Activated CD4-positive, alpha-beta T cell treated with anti-CD3 and anti-CD28 coated beads for 36 hours (primary cell): Measurements from ENCODE around the gene RRAGC. TPM values are rescaled to one million over a fixed set of nuclear protein-coding genes. Genes with fewer than 3 reads are reported as not detected.

Experiments
- ATAC-seq: fragments of 200-7000 bp; cut with Tn5 transposase; one replicate; pipeline ENCODE4 v1.10.0; 2021; ENCODE audit warnings: mild to moderate bottlenecking, moderate library complexity
- CTCF ChIA-PET: fragments of 350-600 bp; sonication (Branson Sonifier 250); formaldehyde crosslinking; loops from one replicate; lab custom pipeline; 2021; ENCODE audit warnings: antibody characterized with exemption; lab: Charles Lee
- POLR2A ChIA-PET: fragments of 350-600 bp; sonication (Branson Sonifier 250); formaldehyde crosslinking; loops from one replicate; lab custom pipeline; 2021; ENCODE audit warnings: antibody characterized with exemption, inconsistent platforms; lab: Charles Lee
- DNase-seq: peaks from one replicate; pipeline ENCODE4 v3.0.0-alpha.2; 2020
- H3K27ac Mint-ChIP-seq: one replicate; pipeline ENCODE4 v1.8.0; 2021; ENCODE audit warnings: mixed read lengths
- H3K27me3 Mint-ChIP-seq: one replicate; pipeline ENCODE4 v1.8.0; 2021; ENCODE audit warnings: mixed read lengths
- H3K36me3 Mint-ChIP-seq: one replicate; pipeline ENCODE4 v1.8.0; 2021; ENCODE audit warnings: low read depth, mixed read lengths
- H3K4me1 Mint-ChIP-seq: one replicate; pipeline ENCODE4 v1.8.0; 2021; ENCODE audit warnings: mixed read lengths
- H3K4me3 Mint-ChIP-seq: one replicate; pipeline ENCODE4 v1.8.0; 2021; ENCODE audit warnings: mild to moderate bottlenecking, moderate library complexity, mixed read lengths
- H3K9me3 Mint-ChIP-seq: one replicate; pipeline ENCODE4 v1.8.0; 2021; ENCODE audit warnings: low read depth, mixed read lengths
- intact Hi-C, 2 experiments: fragments of 100-400 bp; cut with DNase I in 1 of 2; cut with micrococcal nuclease in 1 of 2; formaldehyde crosslinking; loops; one replicate each; pipeline versions ENCODE4 v1.14.2 to v1.15.1; 2022 to 2024; cut with DNase I, micrococcal nuclease
- total RNA-seq, 2 experiments: library from RNA; stranded (reverse); gene quantifications; one replicate each; pipeline ENCODE4 v1.2.3, GENCODE V29; 2021

Gene RRAGC, protein sequence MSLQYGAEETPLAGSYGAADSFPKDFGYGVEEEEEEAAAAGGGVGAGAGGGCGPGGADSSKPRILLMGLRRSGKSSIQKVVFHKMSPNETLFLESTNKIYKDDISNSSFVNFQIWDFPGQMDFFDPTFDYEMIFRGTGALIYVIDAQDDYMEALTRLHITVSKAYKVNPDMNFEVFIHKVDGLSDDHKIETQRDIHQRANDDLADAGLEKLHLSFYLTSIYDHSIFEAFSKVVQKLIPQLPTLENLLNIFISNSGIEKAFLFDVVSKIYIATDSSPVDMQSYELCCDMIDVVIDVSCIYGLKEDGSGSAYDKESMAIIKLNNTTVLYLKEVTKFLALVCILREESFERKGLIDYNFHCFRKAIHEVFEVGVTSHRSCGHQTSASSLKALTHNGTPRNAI
- 10 to 100 TPM; 15.8 to 19.0 TPM for total RNA-seq

DNA sequence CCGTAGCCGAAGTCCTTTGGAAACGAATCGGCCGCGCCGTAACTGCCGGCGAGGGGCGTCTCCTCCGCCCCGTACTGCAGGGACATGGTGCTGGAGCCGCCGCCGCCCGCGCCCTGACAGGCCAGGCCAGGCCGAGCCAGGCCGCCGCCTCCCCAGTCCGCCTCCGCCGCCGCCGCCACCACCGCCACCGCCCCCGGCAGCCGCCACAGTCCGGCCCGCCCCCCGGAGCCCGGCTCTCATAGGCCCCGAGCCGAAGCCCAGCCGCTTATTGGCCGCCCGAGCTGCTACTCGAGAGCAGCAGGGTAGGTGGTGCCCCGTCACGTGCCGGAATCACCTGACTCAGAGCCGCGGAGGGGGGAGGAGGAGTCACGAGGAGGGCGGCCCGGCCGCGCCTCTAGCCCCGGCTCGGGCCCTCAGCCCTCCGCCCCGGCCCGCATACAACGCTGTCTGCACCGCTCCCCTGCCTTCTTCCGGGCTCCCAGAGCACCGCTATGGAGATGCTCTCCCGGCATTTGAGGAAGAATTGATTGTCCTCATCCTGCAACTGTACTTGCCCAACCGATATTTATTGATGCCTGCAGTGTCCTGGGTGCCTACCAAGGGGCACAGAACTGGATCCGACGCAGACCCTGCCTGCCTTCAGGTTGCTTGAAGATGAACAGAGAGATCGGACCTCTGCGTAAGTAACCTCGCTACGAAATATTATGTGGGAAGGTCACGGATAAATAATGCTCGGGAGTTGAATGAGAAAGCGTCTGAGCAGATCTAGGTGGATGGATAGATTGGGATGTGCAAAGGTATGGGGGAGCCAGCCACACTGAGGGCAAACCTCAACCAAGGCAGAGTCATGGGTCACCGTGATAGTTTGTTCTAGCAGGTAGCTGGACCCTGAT, at the start of gene RRAGC:
TSS of gene RRAGC (minus strand) at position 212 of the 893 bp plus-strand sequence. CDS start at position 86, 126 bp downstream.
- Mint-ChIP-seq H3K27ac (peak within 1 kb of the TSS; percentile 91), H3K27me3 (no peaks in the 10 kb centered on the region), H3K36me3 (peaks cover 27% of the 10 kb centered on the region), H3K4me1 (peaks cover 58% of the 10 kb centered on the region), H3K4me3 (peak within 1 kb of the TSS; percentile 98), H3K9me3 (no peaks in the 10 kb centered on the region)
- ChIA-PET POLR2A (interaction anchor here (0.6 to 1.0 kb wide), 3 partner anchors 13 to 832 kb away, joined by 3 to 5 read pairs (median 4); partner anchors contain the start of gene MYCBP), CTCF (interaction anchor here (0.6 to 2.1 kb wide), 3 partner anchors 11 to 279 kb away, joined by 3 to 6 read pairs (median 3); partner anchors contain the start of gene MYCBP)
- intact Hi-C loops, result loop anchor here (1.0 to 10.0 kb wide), 13 partner anchors 13 to 1165 kb away; partner anchors contain the start of genes AKIRIN1 (in 2 of the 2), MYCBP (in 2 of the 2), CDCA8 (in 1 of the 2) and NDUFS5 (in 1 of the 2)
- ATAC-seq (peak; percentile 98), DNase-seq (peak; percentile 99)

DNA sequence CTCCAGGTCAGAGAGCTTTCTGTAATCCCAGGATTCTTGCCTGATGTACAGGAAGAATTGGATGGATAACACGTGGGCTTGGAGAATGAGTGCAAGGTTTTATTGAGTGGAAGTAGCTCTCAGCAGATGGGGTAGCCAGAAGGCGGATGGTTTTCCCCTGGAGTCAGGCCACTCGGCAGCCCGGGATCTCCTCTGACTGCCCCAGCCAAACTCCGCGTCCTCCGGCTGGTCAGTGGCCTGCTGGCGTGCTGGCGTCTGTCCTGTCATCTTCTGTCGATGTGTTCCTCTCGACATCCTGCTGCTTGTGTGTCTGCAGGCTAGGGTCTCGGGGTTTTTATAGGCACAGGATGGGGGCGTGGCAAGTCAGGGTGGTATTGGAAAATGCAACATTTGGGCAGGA, 49.2 kb upstream of the RRAGC start:
- DNase-seq (no peak), ATAC-seq (no peak)
- Mint-ChIP-seq H3K9me3 (peaks cover 4% of the 10 kb centered on the region), H3K27me3 (no peaks in the 10 kb centered on the region), H3K27ac (no peak overlapping the region), H3K4me1 (no peaks in the 10 kb centered on the region), H3K36me3 (peaks cover 3% of the 10 kb centered on the region), H3K4me3 (no peak overlapping the region)
- CTCF ChIA-PET, result no interaction called here
- intact Hi-C loops, result no loop called here
- POLR2A ChIA-PET, result no interaction called here

DNA sequence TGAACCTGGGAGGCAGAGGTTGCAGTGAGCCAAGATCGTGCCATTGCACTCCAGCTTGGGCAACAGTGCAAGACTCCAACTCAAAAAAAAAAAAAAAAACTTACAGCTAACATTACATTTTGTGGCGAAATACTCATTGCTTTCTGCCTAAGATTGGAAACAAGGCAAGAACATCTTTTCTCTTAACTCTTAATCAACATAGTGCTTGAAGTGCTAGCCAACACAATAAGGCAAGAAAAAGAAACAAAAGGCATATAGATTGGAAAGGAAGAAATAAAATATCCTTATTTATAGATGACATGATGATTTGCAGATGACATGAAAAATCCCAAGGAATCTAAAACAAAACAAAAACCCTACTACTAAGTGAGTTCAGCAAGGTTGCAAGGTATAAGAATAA, 46.4 kb upstream of the RRAGC start:
- H3K36me3 Mint-ChIP-seq, result peaks cover 3% of the 10 kb centered on the region
- no peak overlapping the region for H3K4me3 Mint-ChIP-seq
- no peaks in the 10 kb centered on the region for H3K27me3 Mint-ChIP-seq
- ATAC-seq, result no peak
- ChIA-PET POLR2A (no interaction called here), CTCF (interaction anchor here (0.6 to 0.7 kb wide), 2 partner anchors 86 to 748 kb away, joined by 3 read pairs; no protein-coding TSS in a partner anchor)
- no peak overlapping the region for H3K27ac Mint-ChIP-seq
- peaks cover 4% of the 10 kb centered on the region for H3K9me3 Mint-ChIP-seq
- intact Hi-C loops, result no loop called here
- no peaks in the 10 kb centered on the region for H3K4me1 Mint-ChIP-seq
- no peak for DNase-seq

DNA sequence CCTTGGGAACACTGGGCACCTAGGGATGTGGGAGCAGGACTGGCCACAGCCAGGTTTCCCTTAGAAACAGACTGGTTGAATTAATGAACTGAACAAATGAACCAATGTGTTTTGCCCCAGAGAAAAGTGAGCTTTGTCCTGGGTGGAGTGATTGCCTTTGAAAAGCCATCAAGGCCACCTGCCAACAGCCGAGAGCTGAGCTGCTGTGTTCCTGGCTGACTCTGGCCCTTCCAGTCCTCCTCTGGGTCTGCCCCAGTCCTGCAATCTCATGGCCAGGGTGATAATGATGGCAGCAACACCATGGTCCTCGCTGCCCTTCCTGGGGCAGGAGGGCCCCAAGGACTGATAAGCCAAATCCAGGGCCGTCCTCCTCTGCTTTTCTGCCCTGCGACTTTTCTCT, 40.0 kb upstream of the RRAGC start:
- no peaks in the 10 kb centered on the region for H3K36me3 Mint-ChIP-seq
- DNase-seq, result no peak
- H3K27me3 Mint-ChIP-seq, result no peaks in the 10 kb centered on the region
- peaks cover 3% of the 10 kb centered on the region for H3K4me1 Mint-ChIP-seq
- H3K27ac Mint-ChIP-seq, result no peak overlapping the region
- H3K4me3 Mint-ChIP-seq, result no peak overlapping the region
- H3K9me3 Mint-ChIP-seq, result no peaks in the 10 kb centered on the region
- intact Hi-C loops, result no loop called here
- ATAC-seq, result no peak
- ChIA-PET CTCF (no interaction called here), POLR2A (no interaction called here)

DNA sequence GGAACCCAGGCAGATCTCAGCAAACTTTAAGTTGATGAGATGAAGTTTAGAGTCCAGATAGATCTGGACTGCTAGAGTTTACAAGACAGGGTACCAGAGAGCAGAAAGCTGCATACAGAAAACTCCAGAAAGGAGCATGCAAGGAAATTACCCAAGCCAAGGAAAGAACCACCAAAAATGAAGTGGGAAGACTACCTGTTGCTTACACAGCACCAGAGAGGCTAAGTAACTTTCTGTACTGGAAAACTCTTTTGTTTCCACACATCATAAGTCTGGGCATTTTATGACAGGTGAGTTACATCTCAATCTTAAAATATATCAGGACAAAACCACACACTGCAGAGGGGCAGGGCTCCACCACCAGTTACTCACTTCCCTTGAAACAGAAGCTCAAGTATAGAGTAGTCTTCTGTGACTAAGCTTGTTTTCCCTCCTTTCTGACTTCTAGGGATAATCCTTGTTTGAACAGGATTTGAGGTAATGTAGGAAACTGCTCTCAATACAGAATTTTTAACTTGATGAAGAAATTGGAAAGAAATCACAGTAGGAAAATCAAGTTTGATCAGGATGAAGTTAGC, 39.2 kb upstream of the RRAGC start:
- peaks cover 3% of the 10 kb centered on the region for H3K4me1 Mint-ChIP-seq
- no peaks in the 10 kb centered on the region for H3K36me3 Mint-ChIP-seq
- ChIA-PET POLR2A (no interaction called here), CTCF (interaction anchor here (0.6 kb wide), 1 partner anchor 191 kb away, joined by 5 read pairs; no protein-coding TSS in a partner anchor)
- no peaks in the 10 kb centered on the region for H3K9me3 Mint-ChIP-seq
- intact Hi-C loops, result no loop called here
- ATAC-seq, result peak; percentile 53
- no peak for DNase-seq
- H3K27ac Mint-ChIP-seq, result no peak overlapping the region
- H3K27me3 Mint-ChIP-seq, result no peaks in the 10 kb centered on the region
- H3K4me3 Mint-ChIP-seq, result no peak overlapping the region

DNA sequence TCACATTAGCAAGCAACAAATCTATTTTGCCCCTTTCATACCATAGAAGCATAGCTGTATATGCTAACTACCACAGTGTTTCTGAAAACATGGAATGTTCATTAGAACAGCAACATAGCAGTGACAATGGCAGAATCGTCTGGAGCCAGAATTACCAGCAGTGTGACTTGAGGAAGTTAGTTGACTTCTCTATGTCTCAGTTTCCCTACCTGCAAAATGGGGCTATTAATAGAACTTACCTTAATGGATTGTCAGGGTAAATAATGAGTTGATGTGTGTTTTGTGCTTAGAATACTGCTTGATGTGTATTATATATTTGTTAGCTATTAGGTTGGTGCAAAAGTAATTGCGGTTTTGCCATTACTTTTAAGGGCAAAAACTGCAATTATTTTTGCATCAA, 36.6 kb upstream of the RRAGC start:
- Mint-ChIP-seq H3K4me3 (no peak overlapping the region), H3K36me3 (no peaks in the 10 kb centered on the region), H3K27me3 (no peaks in the 10 kb centered on the region), H3K27ac (no peak overlapping the region), H3K9me3 (no peaks in the 10 kb centered on the region), H3K4me1 (peaks cover 3% of the 10 kb centered on the region)
- intact Hi-C loops, result no loop called here
- DNase-seq (no peak), ATAC-seq (no peak)
- ChIA-PET POLR2A (no interaction called here), CTCF (interaction anchor here (0.6 kb wide), 1 partner anchor 200 kb away, joined by 3 read pairs; no protein-coding TSS in a partner anchor)

DNA sequence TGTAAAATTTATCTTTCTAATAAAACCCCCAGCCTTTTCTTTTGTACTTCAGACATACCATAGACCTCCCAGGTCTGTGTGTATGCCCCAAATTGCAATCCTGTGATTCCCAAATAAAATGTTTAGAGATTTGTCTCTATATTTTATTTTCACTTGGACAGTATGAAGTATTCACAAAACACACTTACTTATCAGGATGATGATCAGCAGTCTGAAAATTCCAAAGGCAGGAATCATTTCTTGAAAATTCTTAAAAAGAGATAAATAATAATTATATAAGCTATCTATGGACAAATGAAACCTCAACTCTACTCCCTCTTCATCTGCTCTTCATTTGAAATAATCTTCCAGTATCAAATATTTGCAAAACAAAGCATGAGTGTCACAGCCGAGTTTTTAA, 33.4 kb upstream of the RRAGC start:
- intact Hi-C loops, result no loop called here
- ChIA-PET CTCF (no interaction called here), POLR2A (no interaction called here)
- no peak for DNase-seq
- ATAC-seq, result no peak
- H3K4me1 Mint-ChIP-seq, result no peaks in the 10 kb centered on the region
- no peaks in the 10 kb centered on the region for H3K36me3 Mint-ChIP-seq
- H3K27me3 Mint-ChIP-seq, result no peaks in the 10 kb centered on the region
- H3K27ac Mint-ChIP-seq, result no peak overlapping the region
- H3K4me3 Mint-ChIP-seq, result no peak overlapping the region
- H3K9me3 Mint-ChIP-seq, result no peaks in the 10 kb centered on the region

DNA sequence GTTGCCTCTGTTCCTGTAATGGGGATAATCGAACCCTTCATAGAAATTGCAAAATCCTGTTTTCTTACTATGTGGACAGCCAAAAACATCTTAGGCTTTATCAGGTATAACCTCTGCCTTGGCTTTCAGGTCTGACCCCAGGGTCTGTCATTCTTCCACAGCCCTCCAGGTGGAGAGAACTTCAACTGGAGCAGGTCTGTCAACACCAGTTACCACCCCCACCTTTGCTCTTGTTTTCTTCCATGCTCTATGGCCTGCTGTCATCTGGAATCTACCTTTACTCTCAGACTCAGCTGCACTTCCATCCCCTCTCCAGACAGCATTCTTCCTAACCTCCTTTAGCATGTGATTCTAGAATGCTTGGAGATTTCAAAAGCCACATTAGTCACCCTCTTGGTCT, 32.2 kb upstream of the RRAGC start:
- no peak for ATAC-seq
- POLR2A ChIA-PET, result no interaction called here
- intact Hi-C loops, result no loop called here
- no peaks in the 10 kb centered on the region for H3K9me3 Mint-ChIP-seq
- no peaks in the 10 kb centered on the region for H3K4me1 Mint-ChIP-seq
- no peak for DNase-seq
- CTCF ChIA-PET, result interaction anchor here (0.7 kb wide), 1 partner anchor 42 kb away, joined by 3 read pairs; no protein-coding TSS in a partner anchor
- no peak overlapping the region for H3K4me3 Mint-ChIP-seq
- H3K27me3 Mint-ChIP-seq, result no peaks in the 10 kb centered on the region
- H3K36me3 Mint-ChIP-seq, result no peaks in the 10 kb centered on the region
- no peak overlapping the region for H3K27ac Mint-ChIP-seq

DNA sequence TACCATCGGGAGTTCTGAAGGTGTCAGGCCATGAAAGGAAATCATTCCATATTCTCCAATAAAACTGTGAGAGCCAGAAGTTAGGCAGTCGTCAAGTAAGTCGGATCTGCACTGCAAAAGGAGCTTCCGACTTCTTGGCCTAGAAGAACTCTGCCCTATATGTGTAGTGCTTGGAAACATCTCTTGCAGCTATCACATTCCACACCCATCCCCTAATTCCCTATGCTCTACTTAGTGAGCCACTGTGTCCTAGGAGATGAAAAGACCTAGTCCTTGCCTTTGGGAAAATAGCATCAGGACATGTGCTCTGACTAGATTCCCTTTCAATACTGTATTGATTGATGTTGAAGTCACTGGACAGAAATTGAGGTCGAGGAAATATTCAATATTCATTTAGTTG, 30.0 kb upstream of the RRAGC start:
- DNase-seq (no peak), ATAC-seq (no peak)
- H3K9me3 Mint-ChIP-seq, result no peaks in the 10 kb centered on the region
- H3K27me3 Mint-ChIP-seq, result no peaks in the 10 kb centered on the region
- no peak overlapping the region for H3K27ac Mint-ChIP-seq
- H3K4me1 Mint-ChIP-seq, result no peaks in the 10 kb centered on the region
- H3K4me3 Mint-ChIP-seq, result no peak overlapping the region
- intact Hi-C loops, result no loop called here
- ChIA-PET CTCF (interaction anchor here (1.0 kb wide), 1 partner anchor 153 kb away, joined by 5 read pairs; no protein-coding TSS in a partner anchor), POLR2A (no interaction called here)
- H3K36me3 Mint-ChIP-seq, result no peaks in the 10 kb centered on the region

DNA sequence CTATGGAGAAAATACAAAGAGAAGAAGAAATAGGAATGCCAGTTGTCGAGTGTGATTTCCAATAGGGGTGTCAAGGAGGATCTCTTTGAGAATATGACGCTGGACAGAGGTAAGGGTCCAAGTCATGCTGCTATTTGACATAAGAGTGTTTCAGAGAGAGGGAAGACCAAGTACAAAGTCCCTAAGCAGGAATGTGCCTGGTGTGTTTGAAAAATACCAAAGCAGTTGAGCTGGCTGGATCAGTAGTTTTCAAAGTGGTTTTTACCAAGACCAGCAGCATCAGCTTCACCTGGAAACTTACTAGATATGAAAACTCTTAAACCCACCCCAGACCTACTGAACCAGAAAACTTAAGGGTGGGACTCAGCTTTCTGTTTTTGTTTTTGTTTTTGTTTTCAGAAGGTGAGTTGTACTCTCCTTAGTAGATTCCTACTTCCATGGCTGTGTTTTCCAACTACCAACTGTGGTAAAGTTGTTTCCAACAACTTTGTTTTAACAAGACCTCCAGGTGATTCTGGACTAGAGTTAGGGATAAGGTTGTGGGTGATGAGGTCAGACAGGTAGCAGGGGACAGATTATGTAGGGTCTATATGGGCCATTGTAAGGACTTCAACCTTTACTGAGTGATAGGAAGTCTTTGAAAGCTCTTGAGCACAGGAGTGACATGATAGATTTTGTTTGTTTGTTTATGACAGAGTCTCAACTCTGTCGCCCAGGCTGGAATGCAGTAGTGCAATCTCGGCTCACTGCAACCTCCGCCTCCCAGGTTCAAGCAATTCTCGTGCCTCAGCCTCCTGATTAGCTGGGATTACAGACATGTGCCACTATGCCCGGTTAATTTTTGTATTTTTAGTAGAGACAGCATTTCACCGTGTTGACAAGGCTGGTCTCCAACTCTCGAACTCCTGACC, 29.1 kb upstream of the RRAGC start:
- no peaks in the 10 kb centered on the region for H3K27me3 Mint-ChIP-seq
- no peaks in the 10 kb centered on the region for H3K4me1 Mint-ChIP-seq
- H3K36me3 Mint-ChIP-seq, result no peaks in the 10 kb centered on the region
- DNase-seq (no peak), ATAC-seq (no peak)
- intact Hi-C loops, result no loop called here
- H3K27ac Mint-ChIP-seq, result no peak overlapping the region
- ChIA-PET POLR2A (no interaction called here), CTCF (interaction anchor here (0.6 to 1.1 kb wide), 4 partner anchors 9 to 235 kb away, joined by 3 to 5 read pairs (median 3); no protein-coding TSS in a partner anchor)
- H3K4me3 Mint-ChIP-seq, result no peak overlapping the region
- H3K9me3 Mint-ChIP-seq, result no peaks in the 10 kb centered on the region
